Dedifferentiated amniotic fluid mesenchymal stem cell (primary cell): ENCODE data around the gene MEGF6.

ENCODE experiments used
- DNase-seq: peaks from one replicate; pipeline ENCODE4 v3.0.0-alpha.2; 2016; ENCODE audit errors: extremely low spot score

MEGF6 gene

DNA sequence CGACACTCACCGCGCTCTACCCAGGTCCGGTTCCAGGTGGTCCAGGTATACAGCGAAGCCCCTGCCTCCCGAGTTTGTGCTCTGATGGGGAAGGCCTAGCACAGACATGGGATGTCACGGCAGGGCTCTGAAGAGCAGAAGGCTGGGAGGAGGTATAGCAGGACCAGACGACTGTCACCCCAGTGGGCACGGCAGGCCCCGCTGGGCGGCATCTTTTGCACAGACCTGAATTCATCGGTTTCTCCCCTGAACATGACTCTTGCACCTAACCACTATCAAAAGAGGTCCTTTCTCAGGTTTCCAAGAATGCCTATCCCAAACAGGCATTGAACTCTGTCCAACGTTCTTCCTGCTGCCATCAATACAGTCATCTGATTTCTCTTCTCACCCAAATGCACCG is 126.3 kb downstream of the MEGF6 start:
- DNase-seq: no peak

DNA sequence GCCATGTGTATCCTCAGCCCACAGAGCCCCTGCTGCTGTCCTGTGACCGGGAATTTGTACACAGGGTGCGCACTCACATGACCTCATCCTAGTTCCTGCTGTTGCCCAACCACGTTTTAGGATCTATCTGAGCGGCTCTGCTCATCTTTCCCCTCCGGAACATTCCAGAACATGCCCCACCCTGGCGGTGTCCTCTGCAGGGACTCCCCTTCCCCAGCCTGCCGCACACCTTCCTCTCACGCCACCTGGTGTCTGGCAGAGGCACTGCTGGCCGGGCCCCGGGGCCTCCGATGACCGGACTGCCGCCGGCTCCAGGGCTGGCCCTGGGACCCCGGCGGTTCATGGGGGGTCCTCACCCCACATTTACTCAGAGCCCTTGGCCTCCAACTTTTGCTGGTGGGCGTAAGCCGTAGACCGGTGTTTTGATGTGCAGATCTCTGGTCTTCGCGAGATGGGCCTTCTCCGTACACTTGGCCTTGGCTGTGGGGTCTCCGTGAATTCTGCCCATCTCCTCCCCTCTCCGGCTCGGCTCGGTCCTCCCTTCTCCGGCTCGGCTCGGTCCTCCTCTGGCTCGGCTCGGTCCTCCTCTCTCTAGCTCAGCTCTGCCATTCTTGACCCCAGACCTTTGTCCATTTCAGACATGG is 127.4 kb downstream of the MEGF6 start:
- no peak for DNase-seq

DNA sequence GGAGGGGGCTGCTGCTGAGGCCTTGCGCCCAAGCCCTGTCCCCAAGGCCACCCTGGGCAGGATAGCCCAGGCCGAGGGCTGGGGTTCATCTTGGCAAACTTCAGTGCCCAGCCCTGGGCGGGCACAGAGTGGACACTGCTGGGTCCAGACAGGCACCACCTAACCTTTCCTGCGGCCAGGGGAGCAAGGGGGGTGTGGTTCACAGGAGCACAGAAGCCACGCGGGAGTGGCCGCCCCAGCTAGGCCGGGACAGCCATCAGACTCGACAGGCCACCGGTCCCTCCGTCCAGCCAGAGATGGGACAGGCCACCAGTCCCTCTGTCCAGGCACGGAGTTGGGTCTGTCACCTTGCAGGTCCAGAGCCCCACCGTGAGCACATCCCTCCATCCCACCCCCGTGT is 127.9 kb downstream of the MEGF6 start:
- DNase-seq: no peak

DNA sequence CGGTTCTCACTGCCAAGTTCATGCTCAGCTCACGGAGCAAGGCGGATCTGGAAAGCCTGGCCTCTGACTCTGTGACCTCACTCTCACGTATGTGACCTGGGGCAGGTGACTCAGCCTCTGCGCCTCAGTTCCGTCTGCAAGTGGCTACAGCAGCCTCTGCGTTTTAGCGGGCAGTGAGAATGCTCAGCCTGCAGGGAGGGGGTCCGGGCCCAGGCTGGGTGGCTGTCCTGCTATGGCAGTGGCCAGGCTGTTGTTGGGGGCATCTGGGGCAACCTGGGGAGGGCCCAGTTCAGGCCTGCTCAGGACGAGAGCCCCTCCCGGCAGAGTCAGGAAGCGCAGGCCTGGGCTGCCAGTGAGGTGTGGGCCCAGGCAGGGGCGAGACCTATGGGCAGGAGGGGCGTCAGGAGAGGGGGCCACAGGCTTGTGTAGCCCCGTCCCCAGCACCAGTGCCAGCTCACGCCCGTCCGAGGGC is 128.9 kb downstream of the MEGF6 start:
- DNase-seq: no peak

DNA sequence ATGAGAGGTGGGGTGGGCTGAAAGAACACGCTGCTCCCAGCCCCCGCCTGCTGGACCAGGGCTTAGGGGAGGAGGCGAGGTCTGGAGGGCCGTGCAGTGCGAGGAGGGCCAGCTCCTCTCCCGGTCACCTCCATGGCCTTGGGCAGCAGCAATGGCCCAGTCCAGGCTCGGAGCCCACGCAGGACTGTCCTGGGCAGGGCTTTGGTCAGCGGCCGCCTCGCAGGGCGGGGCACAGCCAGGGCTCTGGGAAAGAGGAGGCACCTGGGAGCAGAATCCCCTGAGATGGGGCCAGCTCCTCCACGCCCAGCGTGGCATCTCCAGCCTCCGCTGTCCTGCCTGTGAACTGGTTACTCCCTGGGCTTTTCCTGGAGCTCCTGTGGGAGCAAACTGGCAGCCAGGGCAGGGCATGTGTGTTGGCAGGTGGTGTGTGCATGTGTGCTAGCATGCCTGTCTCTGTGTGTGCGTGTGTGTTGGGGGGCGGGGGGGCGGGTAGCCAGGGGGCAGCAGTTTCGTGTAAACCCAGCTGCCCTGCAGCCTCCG is 129.4 kb downstream of the MEGF6 start:
- no peak for DNase-seq

DNA sequence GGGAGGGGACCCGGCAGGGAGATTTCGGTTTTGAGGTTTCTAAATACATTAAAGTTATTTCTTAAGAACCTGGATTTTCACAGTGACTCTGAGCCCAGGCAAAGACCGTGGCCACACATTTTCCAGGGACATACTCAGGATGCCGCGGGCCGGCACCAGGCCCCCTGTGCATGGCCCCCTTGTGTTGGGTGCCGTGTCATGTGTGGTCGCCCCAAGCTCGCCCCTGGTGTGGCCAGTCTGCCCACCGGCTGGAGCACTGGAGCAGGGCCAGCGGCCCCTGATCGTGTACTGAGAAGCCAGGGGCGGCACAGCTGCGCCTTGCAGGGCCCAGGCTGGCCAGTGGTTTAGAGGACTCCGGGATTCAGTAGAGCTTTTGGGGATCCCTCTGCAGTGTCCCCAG is 130.3 kb downstream of the MEGF6 start:
- DNase-seq: no peak

DNA sequence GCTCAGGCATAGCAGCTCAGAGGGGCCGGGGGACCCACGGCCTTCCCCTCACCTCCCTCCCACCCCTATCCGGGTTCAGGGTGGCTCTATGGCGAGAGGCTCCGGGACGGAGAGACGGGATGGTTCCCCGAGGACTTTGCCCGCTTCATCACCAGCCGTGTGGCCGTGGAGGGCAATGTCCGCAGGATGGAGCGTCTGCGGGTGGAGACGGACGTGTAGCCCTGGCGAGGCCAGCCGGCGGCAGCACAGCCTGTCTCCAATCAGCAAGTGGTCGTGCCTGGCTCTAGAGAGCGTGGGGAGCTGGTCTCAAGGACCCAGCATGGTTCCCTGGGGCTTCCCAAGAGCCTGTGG is 131.0 kb downstream of the MEGF6 start:
- no peak for DNase-seq

DNA sequence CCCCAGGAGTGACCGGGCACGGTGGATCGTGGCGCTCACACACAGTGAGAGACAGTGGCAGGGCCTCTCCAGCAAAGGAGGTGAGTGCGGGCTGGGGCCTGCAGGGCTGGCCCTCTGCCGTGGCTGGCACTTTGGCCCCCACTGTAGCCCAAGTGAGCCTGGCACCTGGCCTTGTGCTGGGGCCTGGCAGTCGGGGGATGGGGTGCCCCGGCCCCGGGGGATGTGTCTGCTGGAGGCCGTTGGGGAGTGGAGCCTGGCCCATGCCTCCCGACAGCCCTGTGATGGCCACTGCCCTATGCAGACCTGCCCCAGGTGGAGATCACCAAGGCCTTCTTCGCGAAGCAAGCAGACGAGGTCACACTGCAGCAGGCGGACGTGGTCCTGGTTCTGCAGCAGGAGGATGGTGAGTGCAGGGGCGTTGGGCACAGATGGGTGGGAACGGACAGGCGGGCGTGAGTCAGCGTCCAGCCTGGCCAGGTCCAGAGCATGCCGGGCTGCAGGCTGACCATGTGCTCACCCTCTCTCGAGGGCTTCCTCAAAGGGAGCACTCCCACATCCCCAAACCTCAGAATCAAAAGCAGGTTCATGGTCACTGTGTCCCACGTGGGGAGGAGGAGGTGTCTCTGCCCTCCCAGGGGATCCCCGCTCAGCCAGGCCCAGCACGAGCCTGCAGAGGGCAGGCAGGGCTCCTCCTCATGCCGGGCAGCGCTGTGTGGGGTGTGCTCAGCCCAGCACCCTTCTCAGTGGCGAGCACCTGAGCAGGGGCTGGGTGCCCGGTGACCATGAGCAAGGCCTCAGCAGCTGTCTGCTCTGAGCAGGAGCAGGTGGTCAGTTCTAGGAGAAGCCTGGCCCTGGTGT is 131.6 kb downstream of the MEGF6 start:
- DNase-seq: no peak

DNA sequence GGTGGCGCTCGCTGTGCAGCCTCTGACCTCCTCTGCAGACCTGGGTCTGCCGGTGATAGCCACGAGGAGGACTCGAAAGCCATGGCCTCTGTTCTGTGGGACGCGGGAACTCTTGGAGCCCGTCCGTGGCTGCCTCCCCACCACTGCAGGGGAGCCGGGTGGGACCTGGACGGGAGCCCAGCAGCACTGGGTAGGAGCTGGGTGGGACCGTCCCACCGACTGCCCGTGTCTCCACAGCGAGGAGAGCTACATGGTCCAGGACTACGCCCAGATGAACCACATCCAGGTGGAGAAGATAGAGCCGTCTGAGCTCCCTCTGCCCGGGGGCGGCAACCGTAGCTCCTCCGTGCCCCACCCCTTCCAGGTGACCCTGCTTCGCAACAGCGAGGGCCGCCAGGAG is 133.1 kb downstream of the MEGF6 start:
- DNase-seq: no peak

DNA sequence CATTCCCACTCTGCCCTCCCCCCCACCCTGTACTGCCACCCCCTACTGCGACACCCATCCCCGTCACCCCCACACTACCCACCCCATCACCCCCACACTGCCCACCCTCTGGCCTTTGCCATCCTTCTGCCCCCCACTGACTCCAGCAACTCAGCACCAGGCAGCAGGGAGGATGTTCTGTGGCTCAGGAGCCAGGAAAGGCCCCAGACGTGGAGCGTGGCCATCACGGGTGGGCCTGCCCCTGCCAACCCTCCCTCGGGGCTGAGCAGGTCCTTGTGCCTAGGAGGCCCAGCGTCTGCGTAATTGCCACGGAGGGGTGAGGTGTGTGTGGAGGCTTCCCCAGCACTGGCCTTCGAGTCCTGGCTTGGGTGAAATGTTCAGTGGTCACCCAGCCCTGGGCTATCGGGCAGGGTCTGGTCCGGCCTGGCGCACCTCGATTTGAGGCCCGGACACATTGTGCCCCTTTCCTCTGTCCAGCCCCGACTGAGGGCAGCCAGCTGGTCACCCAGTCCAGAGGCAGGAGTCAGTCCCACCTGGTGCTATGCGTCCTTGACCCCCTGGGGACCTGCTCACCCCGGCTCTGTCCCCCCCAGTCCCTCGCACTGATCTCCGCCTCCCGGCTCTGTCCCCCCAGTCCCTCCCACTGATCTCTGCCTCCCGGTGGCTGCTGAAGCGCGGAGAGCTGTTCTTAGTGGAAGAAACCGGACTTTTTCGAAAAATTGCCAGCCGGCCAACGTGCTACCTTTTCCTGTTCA is 133.9 kb downstream of the MEGF6 start:
- DNase-seq: no peak

DNA sequence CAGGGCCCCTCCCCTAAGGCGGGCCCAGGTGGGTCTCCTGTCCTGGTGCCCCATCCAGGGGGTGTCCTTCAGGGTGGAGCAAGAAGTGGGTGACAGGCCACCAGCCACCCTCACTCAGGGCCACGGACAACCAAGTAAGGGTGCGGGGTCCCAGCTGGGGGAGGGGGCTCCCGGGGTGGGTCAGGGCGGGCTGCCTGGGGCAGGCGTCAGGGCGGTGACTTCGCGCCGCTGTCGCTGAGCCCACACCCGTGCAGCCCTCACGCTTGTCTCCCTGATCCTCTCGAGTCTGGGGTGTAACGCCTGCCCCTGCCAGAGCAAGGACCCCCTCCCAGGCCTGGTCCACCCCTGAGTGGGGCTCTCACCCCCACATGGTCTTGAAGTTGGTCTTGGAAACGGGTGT is 134.6 kb downstream of the MEGF6 start:
- no peak for DNase-seq

DNA sequence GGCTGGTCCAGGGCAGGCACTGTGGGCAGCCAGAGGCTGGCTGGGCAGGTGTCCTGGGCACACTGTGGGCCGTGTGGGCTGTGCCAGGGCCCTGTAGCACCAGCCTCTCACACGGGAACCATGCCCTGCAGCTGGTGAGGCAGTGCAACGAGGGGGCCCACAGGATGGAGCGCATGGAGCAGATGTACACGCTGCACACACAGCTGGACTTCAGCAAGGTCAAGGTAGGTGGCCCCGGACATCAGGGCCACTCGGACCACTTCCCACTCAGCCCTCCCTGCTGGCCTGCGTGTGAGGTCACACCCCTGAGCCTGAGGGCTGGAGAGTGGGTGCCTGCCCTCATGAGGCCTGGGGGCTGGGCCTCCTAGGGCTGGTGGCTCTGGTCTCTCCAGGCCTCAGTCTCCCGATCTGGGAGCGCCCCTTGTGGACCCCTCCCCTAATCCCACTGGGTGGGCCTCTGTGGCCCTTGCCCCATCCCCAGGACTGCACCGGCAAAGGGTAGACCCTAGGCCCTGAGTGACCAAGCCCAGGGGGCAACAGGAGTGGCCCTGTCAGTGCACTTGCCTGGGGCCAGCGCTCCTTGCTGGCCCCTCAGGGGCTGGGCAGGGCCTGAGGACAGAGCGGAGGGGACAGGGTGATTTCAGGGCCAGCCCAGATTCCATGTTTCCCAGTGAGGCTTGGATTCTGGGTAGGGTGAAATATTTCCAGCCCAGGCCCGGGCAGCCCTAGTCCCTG is 135.3 kb downstream of the MEGF6 start:
- no peak for DNase-seq

DNA sequence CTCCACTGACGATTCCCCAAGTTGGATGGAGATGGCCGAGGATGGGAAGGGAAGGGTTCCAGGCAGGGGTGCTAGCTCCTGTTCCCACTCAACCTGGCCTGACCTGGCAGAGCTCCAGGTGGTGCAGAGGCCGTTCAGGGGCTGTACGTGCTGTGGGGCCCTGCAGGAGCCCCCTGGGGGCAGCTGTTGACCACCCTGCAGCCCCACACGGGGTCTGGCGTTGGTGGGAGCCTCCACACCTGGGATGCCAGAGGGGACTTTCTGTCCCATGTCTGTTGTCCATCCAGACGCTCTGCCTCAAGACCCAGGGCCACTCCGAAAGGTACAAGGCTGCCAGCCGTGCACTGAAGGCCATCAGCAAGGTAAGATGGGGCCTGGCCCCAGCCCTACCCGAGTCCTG is 136.9 kb downstream of the MEGF6 start:
- no peak for DNase-seq

DNA sequence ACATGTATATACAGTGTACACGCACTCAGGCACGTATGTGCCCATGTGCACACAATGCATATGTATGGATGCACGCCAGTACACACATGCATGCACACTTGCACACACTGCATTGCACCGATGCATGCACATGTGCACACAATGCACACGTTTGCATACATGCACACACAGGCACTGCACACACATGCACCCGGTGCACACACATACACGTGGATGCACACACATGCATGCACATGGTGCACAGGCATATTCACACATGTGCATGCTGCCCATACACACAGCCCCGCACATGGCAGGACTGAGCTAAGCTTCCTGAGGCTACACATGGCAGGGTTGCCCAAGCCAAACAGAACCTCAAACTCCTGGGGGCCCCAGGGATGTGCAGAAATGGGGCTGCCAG is 137.3 kb downstream of the MEGF6 start:
- no peak for DNase-seq

DNA sequence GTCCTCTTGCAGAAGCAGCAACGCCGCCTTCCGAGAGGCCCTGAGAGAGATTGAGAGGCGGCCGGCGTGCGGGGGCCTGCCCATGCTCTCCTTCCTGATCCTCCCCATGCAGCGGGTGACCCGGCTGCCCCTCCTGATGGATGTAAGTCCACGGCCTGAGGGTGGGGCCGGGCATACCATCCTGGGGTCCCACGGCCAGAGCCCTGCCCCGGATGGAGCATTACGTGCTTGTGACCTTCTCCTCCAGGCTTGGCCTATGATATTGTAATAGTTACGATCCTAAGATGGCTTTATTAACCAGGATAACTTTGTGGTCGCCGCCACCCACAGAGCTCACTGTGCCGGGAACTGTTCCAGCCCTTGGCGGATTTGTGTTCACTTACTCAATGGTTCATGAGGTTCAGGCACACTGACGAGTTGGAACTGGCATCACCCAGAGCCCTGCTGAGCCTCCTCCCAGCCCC is 137.9 kb downstream of the MEGF6 start:
- DNase-seq: peak; percentile 42

DNA sequence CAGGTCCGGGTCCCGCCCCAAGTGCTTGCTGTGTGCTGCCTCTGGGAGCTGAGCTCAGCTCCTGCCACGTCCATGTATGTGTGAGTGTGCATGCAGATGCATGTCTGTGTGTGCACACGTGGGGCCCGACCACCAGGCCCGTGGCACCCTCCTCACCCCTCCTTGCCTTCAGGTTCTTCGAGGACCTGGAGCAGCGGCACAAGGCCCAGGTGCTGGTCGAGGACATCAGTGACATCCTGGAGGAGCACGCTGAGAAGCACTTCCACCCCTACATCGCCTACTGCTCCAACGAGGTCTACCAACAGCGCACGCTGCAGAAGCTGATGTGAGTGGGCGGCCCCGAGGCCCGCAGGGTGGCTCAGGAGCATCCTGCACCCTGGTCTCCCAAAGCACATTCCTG is 138.4 kb downstream of the MEGF6 start:
- DNase-seq: no peak

DNA sequence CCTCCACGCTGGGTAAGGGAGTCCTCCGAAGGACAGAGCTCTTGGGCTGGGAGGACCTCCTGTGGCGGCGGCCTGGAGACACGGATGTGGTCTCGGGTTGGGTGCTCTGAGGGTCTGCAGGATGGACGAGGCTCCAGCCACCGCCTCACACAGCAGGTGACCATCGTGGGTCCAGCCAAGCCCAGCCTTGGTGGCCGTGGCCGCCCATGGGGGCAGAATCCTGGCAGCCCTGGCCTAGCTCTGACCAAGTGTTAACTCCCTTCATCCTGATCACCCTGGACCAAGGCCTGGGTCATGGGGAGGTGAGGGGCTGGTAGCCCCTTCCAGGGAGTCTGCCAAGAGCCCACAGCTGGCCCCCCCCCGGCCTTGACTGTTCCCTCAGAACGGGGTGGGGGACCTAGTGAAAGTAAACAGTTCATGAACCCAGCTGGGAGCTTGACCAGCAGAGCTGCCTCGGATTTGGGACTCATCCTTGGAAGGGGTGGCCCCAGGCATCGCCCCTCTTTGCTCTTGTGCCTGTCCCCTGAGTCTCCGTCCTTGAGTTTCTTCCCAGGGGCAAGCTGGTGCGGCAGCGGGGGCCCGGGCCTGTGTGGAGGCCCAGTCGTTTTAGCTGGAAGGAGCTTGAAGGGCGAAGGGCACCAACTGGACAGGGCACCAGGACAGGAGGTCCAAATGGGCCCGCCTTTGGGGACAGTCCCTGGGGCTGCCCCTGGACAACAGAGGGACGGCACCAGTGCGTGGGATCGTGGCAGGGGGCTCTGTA is 139.0 kb downstream of the MEGF6 start:
- DNase-seq: no peak

DNA sequence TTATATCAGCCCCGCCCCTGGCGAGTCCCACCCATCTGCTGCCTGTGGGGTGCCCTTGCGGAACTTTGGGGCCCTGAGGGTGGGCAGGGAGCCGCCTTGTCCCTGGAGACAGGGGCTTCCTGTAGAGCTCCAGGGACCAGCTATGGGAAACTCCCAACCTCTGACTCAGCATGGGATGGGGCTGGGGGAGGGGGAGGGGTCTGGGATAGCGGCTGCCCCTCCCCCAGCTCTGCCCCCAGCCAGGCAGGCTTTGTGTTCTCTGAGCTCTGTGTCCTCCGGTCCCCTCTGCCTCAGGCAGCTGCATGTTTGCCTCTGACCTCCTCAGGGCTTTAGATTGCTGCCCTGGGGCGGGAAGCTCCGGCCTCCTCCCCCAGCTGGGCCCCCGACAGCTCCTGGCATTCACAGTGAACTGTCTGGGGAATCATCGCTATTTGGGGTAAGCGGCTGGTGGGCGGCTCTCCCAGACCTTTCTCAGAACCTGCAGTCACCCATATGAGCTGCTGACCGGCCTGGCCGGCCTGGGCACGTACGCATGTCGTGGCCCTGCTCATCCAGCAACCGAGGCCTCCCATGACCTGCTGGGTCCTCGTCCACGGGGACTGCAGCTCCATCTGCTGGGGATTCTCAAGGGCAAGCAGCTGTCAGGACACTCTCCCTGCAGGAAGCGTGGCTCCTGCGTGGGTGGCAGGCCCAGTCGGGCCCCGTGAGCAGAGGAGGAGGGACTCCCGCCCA is 139.8 kb downstream of the MEGF6 start:
- no peak for DNase-seq

DNA sequence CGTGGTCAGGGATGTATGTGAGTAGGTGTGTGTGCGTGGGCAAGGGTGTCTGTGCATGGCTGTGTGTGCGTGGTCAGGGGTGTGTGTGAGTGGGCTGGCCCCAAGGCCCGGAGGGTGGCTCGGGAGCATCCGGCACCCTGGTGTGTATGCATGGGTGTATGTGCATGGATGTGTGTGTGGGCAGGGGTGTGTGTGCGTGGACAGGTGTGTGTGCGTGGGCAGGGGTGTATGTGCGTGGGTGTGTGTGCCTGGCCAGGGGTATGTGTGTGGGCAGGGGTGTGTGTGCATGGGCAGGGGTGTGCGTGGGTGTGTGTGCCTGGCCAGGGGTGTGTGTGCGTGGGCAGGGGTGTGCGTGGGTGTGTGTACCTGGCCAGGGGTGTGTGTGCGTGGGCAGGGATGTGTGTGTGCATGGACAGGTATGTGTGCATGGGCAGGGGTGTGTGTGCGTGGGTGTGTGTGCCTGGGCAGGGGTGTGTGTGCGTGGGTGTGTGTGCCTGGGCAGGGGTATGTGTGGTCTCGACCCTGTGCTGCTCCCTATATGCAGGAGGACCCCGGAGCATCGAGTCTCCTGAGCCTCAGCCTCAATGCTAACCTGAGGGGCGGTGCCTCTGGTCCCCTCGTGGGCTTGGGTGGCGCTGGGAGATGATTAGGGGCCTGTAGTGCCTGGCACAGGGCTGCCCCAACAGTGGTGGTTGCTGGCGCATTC is 140.5 kb downstream of the MEGF6 start:
- DNase-seq: no peak
